Panc1 (cell line): ENCODE data around the gene SNTG2. TPM values are rescaled to one million over a fixed set of nuclear protein-coding genes. Genes with fewer than 3 reads are reported as not detected.
"Not testable (repeated sequence)": the region's sequence is repeated elsewhere in the genome, so short reads cannot be mapped to it uniquely, and the experiment has no call there.

ENCODE experiments used
- ATAC-seq: fragments of 200-7000 bp; cut with Tn5 transposase; 2 replicates; pipeline ENCODE4 v1.9.1; 2020; ENCODE audit warnings: mild to moderate bottlenecking, moderate library complexity
- BruUV-seq: library from RNA; stranded (reverse); fragments of 400-500 nt; replicated peaks from 2 replicates; lab custom pipeline; 2021; lab: Mats Ljungman, UMichigan
- CTCF ChIA-PET: fragments of 300-600 bp; sonication (Branson Sonifier 250); formaldehyde crosslinking; loops from one replicate; lab custom pipeline; 2022; ENCODE audit warnings: antibody characterized with exemption; lab: Charles Lee
- POLR2A ChIA-PET: fragments of 300-600 bp; sonication (Branson Sonifier 250); formaldehyde crosslinking; loops from one replicate; lab custom pipeline; 2022; ENCODE audit warnings: antibody characterized with exemption; lab: Charles Lee
- DNase-seq: peaks from one replicate; pipeline ENCODE4 v3.0.0-alpha.2; 2010; ENCODE audit warnings: low read depth, low spot score
- H3K27ac ChIP-seq: 2 replicates; pipeline ENCODE4 v1.5.1; 2011; ENCODE audit warnings: mild to moderate bottlenecking, low read length, inconsistent platforms
- H3K27me3 ChIP-seq: fragments of 200-500 bp; sonication (Bioruptor generic); 2 replicates; pipeline ENCODE4 v1.6.0; 2014; ENCODE audit warnings: low read length, inconsistent platforms; ENCODE audit not compliant: control insufficient read depth, insufficient read depth
- H3K36me3 ChIP-seq: fragments of 200-500 bp; sonication (Bioruptor generic); 2 replicates; pipeline ENCODE4 v1.5.1; 2014; ENCODE audit warnings: inconsistent platforms, mild to moderate bottlenecking, low read length, moderate library complexity; ENCODE audit not compliant: control insufficient read depth, insufficient read depth
- H3K4me1 ChIP-seq: 2 replicates; pipeline ENCODE4 v1.5.1; 2011; ENCODE audit warnings: inconsistent platforms, mild to moderate bottlenecking, low read length, moderate library complexity; ENCODE audit not compliant: control insufficient read depth, insufficient read depth
- H3K4me3 ChIP-seq, 2 experiments: 2 replicates each; pipeline ENCODE4 v1.5.1; 2011 to 2012; ENCODE audit warnings: low read depth in 2 of 2, low read length in 2 of 2, mild to moderate bottlenecking in 2 of 2, inconsistent platforms in 1 of 2, moderate library complexity in 1 of 2
- H3K9me3 ChIP-seq: fragments of 200-500 bp; sonication (Bioruptor generic); 2 replicates; pipeline ENCODE4 v1.5.1; 2014; ENCODE audit warnings: low read depth, mild to moderate bottlenecking, inconsistent platforms, low read length, moderate library complexity; ENCODE audit not compliant: control insufficient read depth, insufficient read depth
- CTCF ChIP-seq: fragments of 450-650 bp; IDR thresholded peaks from 2 replicates; pipeline ENCODE4 v1.5.1; 2017; ENCODE audit warnings: mild to moderate bottlenecking
- POLR2AphosphoS5 ChIP-seq: IDR thresholded peaks from 2 replicates; pipeline ENCODE4 v1.6.1; 2012; ENCODE audit warnings: mild to moderate bottlenecking, low read depth, low read length, moderate library complexity
- SIN3A ChIP-seq: IDR thresholded peaks from 2 replicates; pipeline ENCODE4 v1.6.1; 2012; ENCODE audit warnings: low read depth, mild to moderate bottlenecking, low read length, moderate library complexity, borderline replicate concordance; ENCODE audit not compliant: insufficient read depth
- TCF7L2 ChIP-seq: IDR thresholded peaks from 2 replicates; pipeline ENCODE4 v1.6.1; 2011; ENCODE audit warnings: mild to moderate bottlenecking, low read depth, low read length, inconsistent platforms
- in situ Hi-C: cut with HindIII; loops from 2 replicates; pipeline ENCODE4 v1.10.0; 2016; ENCODE audit warnings: low sequenced_read_pairs, low pct_unique_long_range_greater_than_20kb
- intact Hi-C: fragments of 100-400 bp; cut with micrococcal nuclease; formaldehyde crosslinking; loops from one replicate; pipeline ENCODE4 v1.10.0; 2022; ENCODE audit not compliant: unreplicated experiment
- total RNA-seq: library from RNA; stranded (reverse); gene quantifications from one replicate; pipeline ENCODE4 v1.2.1, GENCODE V29; 2021; ENCODE audit not compliant: unreplicated experiment
- TF ChIP-seq, protein P1 (sequence below), 2 experiments: IDR thresholded peaks; 2 replicates each; pipeline ENCODE4 v1.6.1; 2011 to 2012; ENCODE audit warnings: low read depth in 2 of 2, control low read depth in 1 of 2, low read length in 1 of 2, mild to moderate bottlenecking in 1 of 2, moderate library complexity in 1 of 2; ENCODE audit not compliant: insufficient read depth in 1 of 2

Gene SNTG2
- total RNA-seq, 1 experiment from 2014 or later: not detected

- no TSS peak for BruUV-seq
- ChIA-PET POLR2A (no interaction called here), CTCF (no interaction called here)
- Histone ChIP-seq H3K4me3 (no peak overlapping the region), H3K9me3 (no peaks in the 10 kb centered on the region), H3K27ac (no peak overlapping the region), H3K27me3 (no peaks in the 10 kb centered on the region), H3K36me3 (no peaks in the 10 kb centered on the region), H3K4me1 (no peaks in the 10 kb centered on the region)
- DNase-seq (no peak), ATAC-seq (no peak)
- in situ Hi-C loops (no loop called here), intact Hi-C loops (no loop called here)
- TF ChIP-seq, protein P1, sequence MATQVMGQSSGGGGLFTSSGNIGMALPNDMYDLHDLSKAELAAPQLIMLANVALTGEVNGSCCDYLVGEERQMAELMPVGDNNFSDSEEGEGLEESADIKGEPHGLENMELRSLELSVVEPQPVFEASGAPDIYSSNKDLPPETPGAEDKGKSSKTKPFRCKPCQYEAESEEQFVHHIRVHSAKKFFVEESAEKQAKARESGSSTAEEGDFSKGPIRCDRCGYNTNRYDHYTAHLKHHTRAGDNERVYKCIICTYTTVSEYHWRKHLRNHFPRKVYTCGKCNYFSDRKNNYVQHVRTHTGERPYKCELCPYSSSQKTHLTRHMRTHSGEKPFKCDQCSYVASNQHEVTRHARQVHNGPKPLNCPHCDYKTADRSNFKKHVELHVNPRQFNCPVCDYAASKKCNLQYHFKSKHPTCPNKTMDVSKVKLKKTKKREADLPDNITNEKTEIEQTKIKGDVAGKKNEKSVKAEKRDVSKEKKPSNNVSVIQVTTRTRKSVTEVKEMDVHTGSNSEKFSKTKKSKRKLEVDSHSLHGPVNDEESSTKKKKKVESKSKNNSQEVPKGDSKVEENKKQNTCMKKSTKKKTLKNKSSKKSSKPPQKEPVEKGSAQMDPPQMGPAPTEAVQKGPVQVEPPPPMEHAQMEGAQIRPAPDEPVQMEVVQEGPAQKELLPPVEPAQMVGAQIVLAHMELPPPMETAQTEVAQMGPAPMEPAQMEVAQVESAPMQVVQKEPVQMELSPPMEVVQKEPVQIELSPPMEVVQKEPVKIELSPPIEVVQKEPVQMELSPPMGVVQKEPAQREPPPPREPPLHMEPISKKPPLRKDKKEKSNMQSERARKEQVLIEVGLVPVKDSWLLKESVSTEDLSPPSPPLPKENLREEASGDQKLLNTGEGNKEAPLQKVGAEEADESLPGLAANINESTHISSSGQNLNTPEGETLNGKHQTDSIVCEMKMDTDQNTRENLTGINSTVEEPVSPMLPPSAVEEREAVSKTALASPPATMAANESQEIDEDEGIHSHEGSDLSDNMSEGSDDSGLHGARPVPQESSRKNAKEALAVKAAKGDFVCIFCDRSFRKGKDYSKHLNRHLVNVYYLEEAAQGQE (IDR thresholded peaks at IDR 0.05; ENCODE audit: insufficient read depth in 1 of 2, low read depth in 2 of 2, low read length in 1 of 2): no peak
- TF ChIP-seq CTCF (no peak), POLR2AphosphoS5 (no peak), SIN3A (no peak), TCF7L2 (no peak)
Observed at GRCh38 chr2:1101982-1102590, 151.4 kb downstream of the SNTG2 start.

DNA sequence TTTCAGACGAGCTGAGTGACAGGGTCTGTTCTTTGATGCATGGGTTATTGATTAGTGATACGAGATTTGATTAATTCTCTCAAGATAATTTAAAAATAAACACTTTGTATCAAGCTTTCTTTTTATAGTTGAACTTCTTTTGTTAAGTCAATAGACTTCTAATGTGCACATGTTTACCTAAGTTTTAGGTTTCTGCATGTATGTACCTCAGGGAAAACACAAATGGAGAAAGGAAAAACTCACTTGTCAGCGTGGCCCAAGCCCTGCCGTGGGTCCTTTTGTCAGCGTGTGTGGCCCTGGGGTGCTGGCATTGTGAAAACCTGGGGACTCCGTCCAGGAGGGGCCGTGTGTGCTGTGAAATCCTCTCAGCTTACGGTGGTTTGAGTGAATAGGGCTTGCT is 153.7 kb downstream of the SNTG2 start:
- Histone ChIP-seq H3K27ac (no peak overlapping the region), H3K9me3 (no peaks in the 10 kb centered on the region), H3K4me3 (no peak overlapping the region), H3K36me3 (no peaks in the 10 kb centered on the region), H3K27me3 (no peaks in the 10 kb centered on the region), H3K4me1 (no peaks in the 10 kb centered on the region)
- intact Hi-C loops (no loop called here), in situ Hi-C loops (no loop called here)
- POLR2A ChIA-PET: no interaction called here
- ATAC-seq (no peak), DNase-seq (no peak)
- CTCF ChIA-PET: no interaction called here
- BruUV-seq: no TSS peak
- TF ChIP-seq TCF7L2: no peak
- TF ChIP-seq CTCF: no peak
- TF ChIP-seq, protein P1 (IDR thresholded peaks at IDR 0.05; ENCODE audit: insufficient read depth in 1 of 2, low read depth in 2 of 2, low read length in 1 of 2): no peak
- TF ChIP-seq POLR2AphosphoS5: no peak
- TF ChIP-seq SIN3A: no peak

DNA sequence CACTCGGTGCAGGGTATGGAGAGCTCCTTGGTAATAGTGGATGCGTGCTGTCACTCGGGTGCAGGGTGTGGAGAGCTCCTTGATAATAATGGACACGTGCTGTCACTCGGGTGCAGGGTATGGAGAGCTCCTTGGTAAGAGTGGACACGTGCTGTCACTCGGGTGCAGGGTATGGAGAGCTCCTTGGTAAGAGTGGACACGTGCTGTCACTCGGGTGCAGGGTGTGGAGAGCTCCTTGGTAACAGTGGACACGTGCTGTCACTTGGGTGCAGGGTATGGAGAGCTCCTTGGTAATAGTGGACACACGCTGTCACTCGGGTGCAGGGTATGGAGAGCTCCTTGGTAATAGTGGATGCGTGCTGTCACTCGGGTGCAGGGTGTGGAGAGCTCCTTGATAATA is 155.7 kb downstream of the SNTG2 start:
- POLR2A ChIA-PET, H3K4me3 ChIP-seq, intact Hi-C loops, DNase-seq, H3K27me3 ChIP-seq, H3K9me3 ChIP-seq, in situ Hi-C loops, H3K4me1 ChIP-seq, H3K36me3 ChIP-seq, H3K27ac ChIP-seq, ATAC-seq, BruUV-seq: not testable (repeated sequence)
- CTCF ChIA-PET: interaction anchor here (0.5 kb wide), 1 partner anchor 11 kb away, joined by 4 read pairs; no protein-coding TSS in a partner anchor
